Measurements from ENCODE around the gene SLC28A2.
A peak's percentile ranks its signal among the peaks of the same experiment; 100 is the strongest.

- TF ChIP-seq CTCF (IDR thresholded peaks at IDR 0.05) (peak in 4 of 6 experiments; percentile 28 to 32 (median 30)), POLR2A (IDR thresholded peaks at IDR 0.05) (no peak)
Measured at GRCh38 chr15:45314960-45315359, 62.9 kb downstream of the SLC28A2 start.
